Upper lobe of right lung (tissue), 1 donor: Measurements from ENCODE around the gene NABP2. TPM values are rescaled to one million over a fixed set of nuclear protein-coding genes. Genes with fewer than 3 reads are reported as not detected.
A peak's percentile ranks its signal among the peaks of the same experiment; 100 is the strongest.

ENCODE experiments used
- ATAC-seq: fragments of 200-7000 bp; cut with Tn5 transposase; one replicate; pipeline ENCODE4 v1.9.1; 2020; ENCODE audit warnings: mild to moderate bottlenecking, moderate library complexity
- DNase-seq: peaks from one replicate; pipeline ENCODE4 v3.0.0-alpha.2; 2020
- H3K27ac ChIP-seq: fragments of 200-600 bp; one replicate; pipeline ENCODE4 v1.8.0; 2022
- H3K27me3 ChIP-seq: fragments of 200-600 bp; one replicate; pipeline ENCODE4 v1.8.0; 2022; ENCODE audit warnings: mild to moderate bottlenecking
- H3K36me3 ChIP-seq: fragments of 200-600 bp; one replicate; pipeline ENCODE4 v1.8.0; 2022
- H3K4me1 ChIP-seq: fragments of 200-600 bp; one replicate; pipeline ENCODE4 v1.8.0; 2022
- H3K4me3 ChIP-seq: fragments of 200-600 bp; one replicate; pipeline ENCODE4 v1.8.0; 2022; ENCODE audit warnings: mild to moderate bottlenecking
- H3K9me3 ChIP-seq: fragments of 200-600 bp; one replicate; pipeline ENCODE4 v1.8.0; 2022
- intact Hi-C: fragments of 100-400 bp; cut with DNase I; formaldehyde crosslinking; loops from one replicate; pipeline ENCODE4 v1.11.0; 2022
- total RNA-seq: library from RNA; stranded (reverse); fragmentation: NEBNext Ultra II Directional; extraction: Animal tissue kit (Norgen Biotek cat#: 25700); gene quantifications from one replicate; pipeline ENCODE4 v1.2.1, GENCODE V29; 2021
- TF ChIP-seq, protein P1 (sequence below): fragments of 200-600 bp; IDR thresholded peaks from one replicate; pipeline ENCODE4 v1.8.0; 2022; ENCODE audit warnings: antibody characterized with exemption
- donor health status: DM: no; HTN: yes; CAD: no; lungs with severe emphysema.

Gene NABP2
- total RNA-seq, 1 donor from 2014 or later = 19.8 TPM

DNA sequence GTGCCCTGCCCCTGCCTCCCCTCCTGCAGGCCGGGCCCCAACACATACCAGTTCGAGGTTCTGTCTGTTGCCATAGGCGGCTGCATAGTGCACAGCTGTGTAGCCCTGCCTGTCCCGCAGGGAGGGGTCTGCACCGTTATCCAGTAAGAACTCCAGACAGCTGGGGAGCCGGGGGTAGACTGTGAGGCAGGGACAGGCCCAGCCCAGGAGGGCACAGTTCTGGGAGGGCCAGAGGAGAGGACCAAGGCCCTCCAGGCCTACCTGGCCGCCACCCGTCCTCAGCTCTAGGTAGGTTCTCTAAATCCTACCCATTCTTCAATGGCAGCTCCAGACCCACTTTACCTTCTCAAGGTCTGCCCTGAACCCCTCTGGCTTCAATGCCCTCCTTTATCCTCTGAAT is 24.6 kb downstream of the NABP2 start:
- Histone ChIP-seq H3K4me1 (no peaks in the 10 kb centered on the region), H3K4me3 (no peak overlapping the region), H3K36me3 (peaks cover 100% of the 10 kb centered on the region), H3K27me3 (no peaks in the 10 kb centered on the region), H3K9me3 (no peaks in the 10 kb centered on the region), H3K27ac (no peak overlapping the region)
- intact Hi-C loops = no loop called here
- DNase-seq (no peak), ATAC-seq (no peak)
- TF ChIP-seq, protein P1, sequence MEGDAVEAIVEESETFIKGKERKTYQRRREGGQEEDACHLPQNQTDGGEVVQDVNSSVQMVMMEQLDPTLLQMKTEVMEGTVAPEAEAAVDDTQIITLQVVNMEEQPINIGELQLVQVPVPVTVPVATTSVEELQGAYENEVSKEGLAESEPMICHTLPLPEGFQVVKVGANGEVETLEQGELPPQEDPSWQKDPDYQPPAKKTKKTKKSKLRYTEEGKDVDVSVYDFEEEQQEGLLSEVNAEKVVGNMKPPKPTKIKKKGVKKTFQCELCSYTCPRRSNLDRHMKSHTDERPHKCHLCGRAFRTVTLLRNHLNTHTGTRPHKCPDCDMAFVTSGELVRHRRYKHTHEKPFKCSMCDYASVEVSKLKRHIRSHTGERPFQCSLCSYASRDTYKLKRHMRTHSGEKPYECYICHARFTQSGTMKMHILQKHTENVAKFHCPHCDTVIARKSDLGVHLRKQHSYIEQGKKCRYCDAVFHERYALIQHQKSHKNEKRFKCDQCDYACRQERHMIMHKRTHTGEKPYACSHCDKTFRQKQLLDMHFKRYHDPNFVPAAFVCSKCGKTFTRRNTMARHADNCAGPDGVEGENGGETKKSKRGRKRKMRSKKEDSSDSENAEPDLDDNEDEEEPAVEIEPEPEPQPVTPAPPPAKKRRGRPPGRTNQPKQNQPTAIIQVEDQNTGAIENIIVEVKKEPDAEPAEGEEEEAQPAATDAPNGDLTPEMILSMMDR = no peak

GRCh38 chr12:56252649-56253048 is 28.5 kb downstream of the NABP2 start:
- Histone ChIP-seq H3K27me3 (no peaks in the 10 kb centered on the region), H3K36me3 (peaks cover 93% of the 10 kb centered on the region), H3K4me3 (no peak overlapping the region), H3K27ac (no peak overlapping the region), H3K9me3 (no peaks in the 10 kb centered on the region), H3K4me1 (peaks cover 12% of the 10 kb centered on the region)
- intact Hi-C loops = no loop called here
- no peak for ATAC-seq
- DNase-seq = no peak
- TF ChIP-seq, protein P1 = no peak

GRCh38 chr12:56253091-56253490 is 28.9 kb downstream of the NABP2 start:
- intact Hi-C loops = no loop called here
- Histone ChIP-seq H3K27ac (no peak overlapping the region), H3K4me3 (no peak overlapping the region), H3K27me3 (no peaks in the 10 kb centered on the region), H3K36me3 (peaks cover 89% of the 10 kb centered on the region), H3K9me3 (no peaks in the 10 kb centered on the region), H3K4me1 (peaks cover 12% of the 10 kb centered on the region)
- TF ChIP-seq, protein P1 = no peak
- ATAC-seq (no peak), DNase-seq (no peak)

DNA sequence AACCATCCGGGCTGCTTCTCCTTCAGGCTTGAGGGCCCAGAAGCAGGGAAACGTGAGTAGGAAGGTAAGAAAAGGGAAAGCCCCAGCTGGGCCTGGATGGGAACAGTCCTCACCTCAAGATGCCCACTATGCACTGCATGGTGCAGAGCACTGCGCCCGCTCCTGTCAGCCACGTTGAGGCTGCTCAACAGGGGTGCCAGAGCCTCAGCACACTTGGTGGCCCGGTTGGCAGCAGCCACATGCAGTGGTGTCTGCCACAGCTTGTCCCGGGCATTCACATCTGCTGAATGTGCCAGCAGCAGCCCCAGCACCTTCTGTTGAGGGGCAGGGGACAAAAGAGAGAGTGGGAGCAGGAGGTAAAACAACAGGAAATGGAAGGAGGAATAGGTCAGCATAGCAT is 31.5 kb downstream of the NABP2 start:
- Histone ChIP-seq H3K27ac (no peak overlapping the region), H3K4me3 (no peak overlapping the region), H3K9me3 (no peaks in the 10 kb centered on the region), H3K36me3 (peaks cover 63% of the 10 kb centered on the region), H3K27me3 (no peaks in the 10 kb centered on the region), H3K4me1 (peaks cover 18% of the 10 kb centered on the region)
- no peak for DNase-seq
- intact Hi-C loops = no loop called here
- ATAC-seq = no peak
- TF ChIP-seq, protein P1 = no peak

DNA sequence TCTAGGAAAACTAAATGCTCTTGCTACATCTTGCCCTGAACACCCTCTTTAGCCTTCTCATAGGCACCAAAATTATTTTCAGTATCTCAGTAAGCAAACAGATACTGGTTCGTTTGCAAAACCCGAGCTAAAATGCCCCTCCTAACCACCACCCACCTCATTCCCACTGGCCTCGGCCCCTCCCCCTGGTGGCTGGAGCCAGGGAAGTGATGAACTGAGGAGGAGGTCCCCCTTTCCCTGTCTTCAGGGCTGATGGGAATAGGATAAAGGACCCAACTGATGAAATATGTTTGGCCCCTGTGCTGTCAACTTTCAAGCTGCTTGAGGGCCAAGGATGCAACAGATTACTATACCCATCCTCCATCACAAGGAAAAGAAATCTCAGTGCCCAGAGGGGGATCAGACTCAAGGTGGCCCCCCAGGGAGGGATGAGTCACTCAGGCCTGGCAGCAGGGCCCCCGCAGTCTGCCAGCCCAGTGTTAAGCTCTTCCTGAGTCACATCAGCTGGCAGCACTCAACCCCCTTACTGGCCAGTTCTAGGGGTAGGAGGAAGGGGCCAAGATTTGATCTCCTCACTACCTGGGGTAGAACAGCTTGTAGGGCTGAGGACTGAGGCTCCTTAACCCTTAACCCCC is 32.3 kb downstream of the NABP2 start:
- Histone ChIP-seq H3K4me3 (no peak overlapping the region), H3K9me3 (no peaks in the 10 kb centered on the region), H3K27ac (no peak overlapping the region), H3K4me1 (peaks cover 18% of the 10 kb centered on the region), H3K36me3 (peaks cover 55% of the 10 kb centered on the region), H3K27me3 (no peaks in the 10 kb centered on the region)
- no peak for ATAC-seq
- TF ChIP-seq, protein P1 = no peak
- DNase-seq = no peak
- intact Hi-C loops = no loop called here

GRCh38 chr12:56257071-56257470 is 32.9 kb downstream of the NABP2 start:
- TF ChIP-seq, protein P1 = no peak
- peaks cover 18% of the 10 kb centered on the region for H3K4me1 ChIP-seq
- peak overlapping the region; percentile 88 for H3K4me3 ChIP-seq
- DNase-seq = no peak
- ATAC-seq = no peak
- no peaks in the 10 kb centered on the region for H3K27me3 ChIP-seq
- intact Hi-C loops = no loop called here
- no peaks in the 10 kb centered on the region for H3K9me3 ChIP-seq
- H3K36me3 ChIP-seq = peaks cover 49% of the 10 kb centered on the region
- H3K27ac ChIP-seq = peak overlapping the region; percentile 71
